ENCODE measurements around the gene TJP2. TPM values are rescaled to one million over a fixed set of nuclear protein-coding genes. Genes with fewer than 3 reads are reported as not detected.

Gene TJP2
- total and polyA plus RNA-seq, 4 donors: 32.4 to 121 (median 110) TPM

DNA sequence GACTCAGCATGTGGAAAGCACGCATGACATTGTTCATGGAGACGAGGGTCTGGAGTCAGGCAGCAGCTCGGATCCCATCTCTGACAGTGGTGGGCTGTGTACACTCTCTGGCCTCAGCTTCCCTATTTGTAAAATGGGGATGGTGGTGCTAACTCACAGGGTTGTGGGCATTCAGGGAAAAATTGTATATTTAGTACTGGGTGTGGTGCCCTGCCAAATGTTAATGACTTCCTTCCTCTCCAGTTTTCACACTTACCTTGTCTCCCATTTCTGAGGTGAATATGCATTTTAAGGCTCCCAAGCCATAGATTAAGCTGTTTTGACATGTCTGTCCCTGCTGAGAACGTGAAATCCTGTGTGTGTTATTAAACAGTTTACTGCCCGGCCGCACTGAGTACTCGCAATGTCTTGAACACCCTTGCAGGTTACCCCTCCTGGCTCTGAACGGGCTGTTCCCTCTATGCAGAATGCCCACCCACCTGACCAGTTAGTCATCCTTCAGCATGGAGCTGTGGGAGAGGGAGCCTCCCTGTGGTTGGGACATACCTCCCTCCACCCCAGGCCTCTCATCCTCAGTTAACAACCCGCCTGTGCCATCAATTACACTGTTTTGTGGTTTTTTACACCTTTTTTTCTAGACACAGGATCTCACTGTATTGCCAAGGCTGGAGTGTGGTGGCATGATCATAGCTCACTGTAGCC, 25.8 kb downstream of the TJP2 start:
- H3K4me3 ChIP-seq (ENCODE audit: low read length in 2 of 2): no peak overlapping the region
- intact Hi-C loops (cut with DNase I): no loop called here
- H3K9me3 ChIP-seq (ENCODE audit: control insufficient read depth, low read length): no peaks in the 10 kb centered on the region
- H3K27ac ChIP-seq (ENCODE audit: low read depth in 1 of 2, low read length in 2 of 2): no peak overlapping the region
- H3K36me3 ChIP-seq (ENCODE audit: control insufficient read depth in 1 of 2, insufficient read depth in 2 of 2, low read length in 1 of 2): no peaks in the 10 kb centered on the region
- DNase-seq (no peak), ATAC-seq (ENCODE audit: low FRiP score) (no peak)
- WGBS, 2 donors: 86 to 87% methylated on average over 9 of the region's 9 CpGs
- no peaks in the 10 kb centered on the region for H3K27me3 ChIP-seq (ENCODE audit: control insufficient read depth in 1 of 2, insufficient read depth in 2 of 2, low read length in 1 of 2)
- H3K4me1 ChIP-seq (ENCODE audit: control insufficient read depth in 1 of 2, insufficient read depth in 2 of 2, low read length in 2 of 2): peaks cover 3 to 5% of the 10 kb centered on the region in 2 donors

DNA sequence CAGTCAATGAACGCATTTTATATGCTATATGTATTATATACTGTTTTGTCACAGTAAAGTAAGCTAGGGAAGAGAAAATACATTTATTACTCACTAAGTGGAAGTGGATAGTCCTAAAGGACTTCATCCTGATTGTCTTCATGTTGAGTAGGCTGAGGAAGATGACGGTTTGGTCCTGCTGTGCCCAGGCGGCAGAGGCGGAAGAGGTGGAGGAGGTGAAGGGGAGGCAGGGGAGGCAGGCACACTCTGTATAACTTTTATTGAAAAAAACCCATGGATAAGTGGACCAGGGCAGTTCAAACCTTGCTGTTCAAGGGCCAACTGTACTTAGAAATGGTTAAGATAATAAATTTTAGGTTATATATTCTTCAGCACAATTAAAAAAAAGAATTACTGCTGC, 28.5 kb downstream of the TJP2 start:
- H3K4me1 ChIP-seq (ENCODE audit: control insufficient read depth in 1 of 2, insufficient read depth in 2 of 2, low read length in 2 of 2): peaks cover 3 to 5% of the 10 kb centered on the region in 2 donors
- intact Hi-C loops (cut with DNase I): no loop called here

GRCh38 chr9:69204326-69204725, 30.2 kb downstream of the TJP2 start:
- DNase-seq (no peak), ATAC-seq (ENCODE audit: low FRiP score) (no peak)
- Histone ChIP-seq H3K4me3 (ENCODE audit: low read length in 2 of 2) (no peak overlapping the region), H3K4me1 (ENCODE audit: control insufficient read depth in 1 of 2, insufficient read depth in 2 of 2, low read length in 2 of 2) (peaks cover 1 to 5% of the 10 kb centered on the region in 2 donors), H3K27me3 (ENCODE audit: control insufficient read depth in 1 of 2, insufficient read depth in 2 of 2, low read length in 1 of 2) (no peaks in the 10 kb centered on the region), H3K9me3 (ENCODE audit: control insufficient read depth, low read length) (no peaks in the 10 kb centered on the region), H3K27ac (ENCODE audit: low read depth in 1 of 2, low read length in 2 of 2) (no peak overlapping the region), H3K36me3 (ENCODE audit: control insufficient read depth in 1 of 2, insufficient read depth in 2 of 2, low read length in 1 of 2) (no peaks in the 10 kb centered on the region)
- intact Hi-C loops (cut with DNase I): no loop called here
- 9 to 13% methylated on average over 2 of the region's 2 CpGs for WGBS, 2 donors

More for the DNA sequence above, 28.5 kb downstream of the TJP2 start:
- DNase-seq (no peak), ATAC-seq (ENCODE audit: low FRiP score) (no peak)
- Histone ChIP-seq H3K27me3 (ENCODE audit: control insufficient read depth in 1 of 2, insufficient read depth in 2 of 2, low read length in 1 of 2) (no peaks in the 10 kb centered on the region), H3K9me3 (ENCODE audit: control insufficient read depth, low read length) (no peaks in the 10 kb centered on the region), H3K36me3 (ENCODE audit: control insufficient read depth in 1 of 2, insufficient read depth in 2 of 2, low read length in 1 of 2) (no peaks in the 10 kb centered on the region), H3K4me3 (ENCODE audit: low read length in 2 of 2) (no peak overlapping the region), H3K27ac (ENCODE audit: low read depth in 1 of 2, low read length in 2 of 2) (no peak overlapping the region)
- WGBS, 2 donors: 97% methylated on average over 4 of the region's 4 CpGs

DNA sequence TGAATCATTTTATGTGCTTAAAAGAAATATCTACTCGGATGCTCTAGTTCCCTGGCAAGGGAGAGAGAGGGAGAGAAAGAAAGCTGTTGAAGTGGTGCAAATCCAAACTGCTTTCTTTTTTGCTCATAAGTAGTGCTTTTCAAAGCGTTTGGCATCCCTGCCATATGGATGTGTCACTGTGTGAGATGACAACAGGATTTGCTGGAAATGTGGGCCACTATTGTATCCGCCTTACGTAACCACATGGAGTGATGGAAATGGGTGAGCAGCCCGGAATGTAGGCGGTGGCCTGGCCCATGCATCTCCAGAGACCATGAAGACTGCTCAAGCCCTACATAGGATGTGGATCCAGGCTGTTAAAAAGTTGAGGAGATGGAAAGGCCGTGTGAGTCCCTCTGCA, 30.8 kb downstream of the TJP2 start:
- Histone ChIP-seq H3K36me3 (ENCODE audit: control insufficient read depth in 1 of 2, insufficient read depth in 2 of 2, low read length in 1 of 2) (no peaks in the 10 kb centered on the region), H3K27me3 (ENCODE audit: control insufficient read depth in 1 of 2, insufficient read depth in 2 of 2, low read length in 1 of 2) (no peaks in the 10 kb centered on the region), H3K27ac (ENCODE audit: low read depth in 1 of 2, low read length in 2 of 2) (no peak overlapping the region), H3K9me3 (ENCODE audit: control insufficient read depth, low read length) (no peaks in the 10 kb centered on the region), H3K4me3 (ENCODE audit: low read length in 2 of 2) (no peak overlapping the region), H3K4me1 (ENCODE audit: control insufficient read depth in 1 of 2, insufficient read depth in 2 of 2, low read length in 2 of 2) (peaks cover 1 to 5% of the 10 kb centered on the region in 2 donors)
- intact Hi-C loops (cut with DNase I): no loop called here
- WGBS, 2 donors: 44 to 57% methylated on average over 7 of the region's 7 CpGs
- DNase-seq (peak in 1 of 2 donors; percentile 61), ATAC-seq (ENCODE audit: low FRiP score) (peak; percentile 71)

GRCh38 chr9:69206047-69206446, 32.0 kb downstream of the TJP2 start:
- no peaks in the 10 kb centered on the region for H3K9me3 ChIP-seq (ENCODE audit: control insufficient read depth, low read length)
- H3K27ac ChIP-seq (ENCODE audit: low read depth in 1 of 2, low read length in 2 of 2): no peak overlapping the region
- 96 to 97% methylated on average over 5 of the region's 5 CpGs for WGBS, 2 donors
- no peaks in the 10 kb centered on the region for H3K27me3 ChIP-seq (ENCODE audit: control insufficient read depth in 1 of 2, insufficient read depth in 2 of 2, low read length in 1 of 2)
- intact Hi-C loops (cut with DNase I): no loop called here
- H3K4me1 ChIP-seq (ENCODE audit: control insufficient read depth in 1 of 2, insufficient read depth in 2 of 2, low read length in 2 of 2): peaks cover 1 to 5% of the 10 kb centered on the region in 2 donors
- ATAC-seq (ENCODE audit: low FRiP score): no peak
- no peak overlapping the region for H3K4me3 ChIP-seq (ENCODE audit: low read length in 2 of 2)
- no peak for DNase-seq
- no peaks in the 10 kb centered on the region for H3K36me3 ChIP-seq (ENCODE audit: control insufficient read depth in 1 of 2, insufficient read depth in 2 of 2, low read length in 1 of 2)

GRCh38 chr9:69207503-69207902, 33.4 kb downstream of the TJP2 start:
- 70 to 77% methylated on average over 6 of the region's 6 CpGs for WGBS, 2 donors
- intact Hi-C loops (cut with DNase I): no loop called here
- no peaks in the 10 kb centered on the region for H3K9me3 ChIP-seq (ENCODE audit: control insufficient read depth, low read length)
- H3K27ac ChIP-seq (ENCODE audit: low read depth in 1 of 2, low read length in 2 of 2): no peak overlapping the region
- DNase-seq: no peak
- H3K4me1 ChIP-seq (ENCODE audit: control insufficient read depth in 1 of 2, insufficient read depth in 2 of 2, low read length in 2 of 2): peaks cover 1 to 5% of the 10 kb centered on the region in 2 donors
- H3K36me3 ChIP-seq (ENCODE audit: control insufficient read depth in 1 of 2, insufficient read depth in 2 of 2, low read length in 1 of 2): no peaks in the 10 kb centered on the region
- no peak for ATAC-seq (ENCODE audit: low FRiP score)
- H3K4me3 ChIP-seq (ENCODE audit: low read length in 2 of 2): no peak overlapping the region
- H3K27me3 ChIP-seq (ENCODE audit: control insufficient read depth in 1 of 2, insufficient read depth in 2 of 2, low read length in 1 of 2): no peaks in the 10 kb centered on the region

DNA sequence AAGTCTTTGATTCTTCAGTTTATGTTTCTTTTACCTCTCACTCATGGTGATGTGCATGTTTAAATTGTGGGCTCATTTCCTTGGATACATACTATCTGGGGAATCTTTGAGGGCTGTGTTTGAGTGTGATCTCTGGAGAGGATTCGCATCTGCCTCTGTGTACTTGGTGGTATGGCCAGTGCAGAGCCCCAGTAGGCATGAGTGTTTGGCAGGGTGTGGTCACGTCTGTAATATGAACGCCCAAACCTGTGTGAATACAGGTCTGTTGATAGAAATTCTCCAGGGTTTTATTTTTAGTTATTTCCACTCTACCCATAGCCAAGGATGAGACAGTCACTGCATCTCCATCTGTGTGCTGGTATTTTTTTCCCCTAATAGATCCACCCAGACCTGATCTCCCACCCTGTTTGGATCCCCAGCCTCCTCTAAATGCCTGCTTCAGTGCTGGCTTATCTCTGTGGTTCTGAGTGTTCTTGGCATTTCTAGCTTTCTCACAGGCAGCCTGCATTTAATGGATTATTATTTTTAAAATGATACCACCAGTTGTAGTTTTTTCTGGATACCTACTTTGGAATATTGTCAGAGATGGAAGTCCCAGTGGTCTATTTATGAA, 37.5 kb downstream of the TJP2 start:
- H3K4me1 ChIP-seq (ENCODE audit: control insufficient read depth in 1 of 2, insufficient read depth in 2 of 2, low read length in 2 of 2): peaks cover 0 to 5% of the 10 kb centered on the region in 2 donors
- no peaks in the 10 kb centered on the region for H3K9me3 ChIP-seq (ENCODE audit: control insufficient read depth, low read length)
- WGBS, 2 donors: 66% methylated on average over 3 of the region's 3 CpGs
- DNase-seq: no peak
- no peak for ATAC-seq (ENCODE audit: low FRiP score)
- no peak overlapping the region for H3K4me3 ChIP-seq (ENCODE audit: low read length in 2 of 2)
- H3K27ac ChIP-seq (ENCODE audit: low read depth in 1 of 2, low read length in 2 of 2): no peak overlapping the region
- H3K27me3 ChIP-seq (ENCODE audit: control insufficient read depth in 1 of 2, insufficient read depth in 2 of 2, low read length in 1 of 2): no peaks in the 10 kb centered on the region
- intact Hi-C loops (cut with DNase I): no loop called here
- H3K36me3 ChIP-seq (ENCODE audit: control insufficient read depth in 1 of 2, insufficient read depth in 2 of 2, low read length in 1 of 2): no peaks in the 10 kb centered on the region

DNA sequence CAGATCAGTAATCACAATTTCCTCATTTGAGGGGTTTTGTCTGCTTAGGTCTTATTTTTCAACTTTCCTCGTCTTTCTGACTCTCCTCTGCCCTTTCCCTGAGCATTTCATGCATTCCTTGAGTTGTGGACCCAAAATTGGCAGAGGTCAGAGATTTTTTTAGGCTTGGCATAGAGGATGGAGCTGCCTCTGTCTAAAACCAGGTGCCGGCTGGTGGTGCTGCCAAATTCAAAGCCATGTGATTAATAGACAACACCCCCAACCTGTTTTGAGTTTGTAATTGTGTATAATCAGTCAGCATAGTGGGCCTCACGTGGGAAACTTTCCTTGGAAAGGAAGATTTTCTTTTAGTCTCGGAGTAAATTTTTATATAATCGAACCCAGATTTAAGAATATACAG, 39.6 kb downstream of the TJP2 start:
- no peak for ATAC-seq (ENCODE audit: low FRiP score)
- no peak overlapping the region for H3K4me3 ChIP-seq (ENCODE audit: low read length in 2 of 2)
- peaks cover 0 to 5% of the 10 kb centered on the region in 2 donors for H3K4me1 ChIP-seq (ENCODE audit: control insufficient read depth in 1 of 2, insufficient read depth in 2 of 2, low read length in 2 of 2)
- H3K36me3 ChIP-seq (ENCODE audit: control insufficient read depth in 1 of 2, insufficient read depth in 2 of 2, low read length in 1 of 2): peaks cover 0 to 5% of the 10 kb centered on the region in 2 donors
- H3K27ac ChIP-seq (ENCODE audit: low read depth in 1 of 2, low read length in 2 of 2): no peak overlapping the region
- 48 to 53% methylated on average over 5 of the region's 5 CpGs for WGBS, 2 donors
- intact Hi-C loops (cut with DNase I): no loop called here
- DNase-seq: no peak
- no peaks in the 10 kb centered on the region for H3K27me3 ChIP-seq (ENCODE audit: control insufficient read depth in 1 of 2, insufficient read depth in 2 of 2, low read length in 1 of 2)
- no peaks in the 10 kb centered on the region for H3K9me3 ChIP-seq (ENCODE audit: control insufficient read depth, low read length)

GRCh38 chr9:69214939-69215338, 40.9 kb downstream of the TJP2 start:
- Histone ChIP-seq H3K9me3 (ENCODE audit: control insufficient read depth, low read length) (no peaks in the 10 kb centered on the region), H3K36me3 (ENCODE audit: control insufficient read depth in 1 of 2, insufficient read depth in 2 of 2, low read length in 1 of 2) (peaks cover 0 to 6% of the 10 kb centered on the region in 2 donors), H3K4me1 (ENCODE audit: control insufficient read depth in 1 of 2, insufficient read depth in 2 of 2, low read length in 2 of 2) (peaks cover 0 to 5% of the 10 kb centered on the region in 2 donors), H3K27ac (ENCODE audit: low read depth in 1 of 2, low read length in 2 of 2) (no peak overlapping the region), H3K4me3 (ENCODE audit: low read length in 2 of 2) (no peak overlapping the region), H3K27me3 (ENCODE audit: control insufficient read depth in 1 of 2, insufficient read depth in 2 of 2, low read length in 1 of 2) (no peaks in the 10 kb centered on the region)
- DNase-seq (no peak), ATAC-seq (ENCODE audit: low FRiP score) (no peak)
- 77 to 83% methylated on average over 4 of the region's 4 CpGs for WGBS, 2 donors
- intact Hi-C loops (cut with DNase I): loop anchor here in 1 of 2 donors (5.0 kb wide), 1 partner anchor 37 kb away; no protein-coding TSS in a partner anchor
